Measurements from ENCODE around the gene ARMC9.

GRCh38 chr2:231189571-231190495 is 8.6 kb upstream of the ARMC9 start:
- TF ChIP-seq, protein P1, sequence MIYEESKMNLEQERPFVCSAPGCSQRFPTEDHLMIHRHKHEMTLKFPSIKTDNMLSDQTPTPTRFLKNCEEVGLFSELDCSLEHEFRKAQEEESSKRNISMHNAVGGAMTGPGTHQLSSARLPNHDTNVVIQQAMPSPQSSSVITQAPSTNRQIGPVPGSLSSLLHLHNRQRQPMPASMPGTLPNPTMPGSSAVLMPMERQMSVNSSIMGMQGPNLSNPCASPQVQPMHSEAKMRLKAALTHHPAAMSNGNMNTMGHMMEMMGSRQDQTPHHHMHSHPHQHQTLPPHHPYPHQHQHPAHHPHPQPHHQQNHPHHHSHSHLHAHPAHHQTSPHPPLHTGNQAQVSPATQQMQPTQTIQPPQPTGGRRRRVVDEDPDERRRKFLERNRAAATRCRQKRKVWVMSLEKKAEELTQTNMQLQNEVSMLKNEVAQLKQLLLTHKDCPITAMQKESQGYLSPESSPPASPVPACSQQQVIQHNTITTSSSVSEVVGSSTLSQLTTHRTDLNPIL (CRISPR knock-in tag; IDR thresholded peaks at IDR 0.05; ENCODE audit: low read depth) = no peak
- TF ChIP-seq BACH2 (CRISPR knock-in tag; IDR thresholded peaks at IDR 0.05; ENCODE audit: borderline replicate concordance) (no peak), ARNTL (CRISPR knock-in tag; IDR thresholded peaks at IDR 0.05; ENCODE audit: borderline replicate concordance, low read depth) (no peak), CSDC2 (CRISPR knock-in tag; IDR thresholded peaks at IDR 0.05) (no peak), PPARA (CRISPR knock-in tag; IDR thresholded peaks at IDR 0.05; ENCODE audit: borderline replicate concordance) (no peak), ZNF8 (CRISPR knock-in tag; IDR thresholded peaks at IDR 0.05) (no peak), GLIS3 (CRISPR knock-in tag; IDR thresholded peaks at IDR 0.05) (no peak), ZFP30 (CRISPR knock-in tag; IDR thresholded peaks at IDR 0.05) (no peak)
- TF ChIP-seq, protein P2, sequence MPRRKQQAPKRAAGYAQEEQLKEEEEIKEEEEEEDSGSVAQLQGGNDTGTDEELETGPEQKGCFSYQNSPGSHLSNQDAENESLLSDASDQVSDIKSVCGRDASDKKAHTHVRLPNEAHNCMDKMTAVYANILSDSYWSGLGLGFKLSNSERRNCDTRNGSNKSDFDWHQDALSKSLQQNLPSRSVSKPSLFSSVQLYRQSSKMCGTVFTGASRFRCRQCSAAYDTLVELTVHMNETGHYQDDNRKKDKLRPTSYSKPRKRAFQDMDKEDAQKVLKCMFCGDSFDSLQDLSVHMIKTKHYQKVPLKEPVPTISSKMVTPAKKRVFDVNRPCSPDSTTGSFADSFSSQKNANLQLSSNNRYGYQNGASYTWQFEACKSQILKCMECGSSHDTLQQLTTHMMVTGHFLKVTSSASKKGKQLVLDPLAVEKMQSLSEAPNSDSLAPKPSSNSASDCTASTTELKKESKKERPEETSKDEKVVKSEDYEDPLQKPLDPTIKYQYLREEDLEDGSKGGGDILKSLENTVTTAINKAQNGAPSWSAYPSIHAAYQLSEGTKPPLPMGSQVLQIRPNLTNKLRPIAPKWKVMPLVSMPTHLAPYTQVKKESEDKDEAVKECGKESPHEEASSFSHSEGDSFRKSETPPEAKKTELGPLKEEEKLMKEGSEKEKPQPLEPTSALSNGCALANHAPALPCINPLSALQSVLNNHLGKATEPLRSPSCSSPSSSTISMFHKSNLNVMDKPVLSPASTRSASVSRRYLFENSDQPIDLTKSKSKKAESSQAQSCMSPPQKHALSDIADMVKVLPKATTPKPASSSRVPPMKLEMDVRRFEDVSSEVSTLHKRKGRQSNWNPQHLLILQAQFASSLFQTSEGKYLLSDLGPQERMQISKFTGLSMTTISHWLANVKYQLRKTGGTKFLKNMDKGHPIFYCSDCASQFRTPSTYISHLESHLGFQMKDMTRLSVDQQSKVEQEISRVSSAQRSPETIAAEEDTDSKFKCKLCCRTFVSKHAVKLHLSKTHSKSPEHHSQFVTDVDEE (CRISPR knock-in tag; IDR thresholded peaks at IDR 0.05) = no peak
- TF ChIP-seq, protein P3, sequence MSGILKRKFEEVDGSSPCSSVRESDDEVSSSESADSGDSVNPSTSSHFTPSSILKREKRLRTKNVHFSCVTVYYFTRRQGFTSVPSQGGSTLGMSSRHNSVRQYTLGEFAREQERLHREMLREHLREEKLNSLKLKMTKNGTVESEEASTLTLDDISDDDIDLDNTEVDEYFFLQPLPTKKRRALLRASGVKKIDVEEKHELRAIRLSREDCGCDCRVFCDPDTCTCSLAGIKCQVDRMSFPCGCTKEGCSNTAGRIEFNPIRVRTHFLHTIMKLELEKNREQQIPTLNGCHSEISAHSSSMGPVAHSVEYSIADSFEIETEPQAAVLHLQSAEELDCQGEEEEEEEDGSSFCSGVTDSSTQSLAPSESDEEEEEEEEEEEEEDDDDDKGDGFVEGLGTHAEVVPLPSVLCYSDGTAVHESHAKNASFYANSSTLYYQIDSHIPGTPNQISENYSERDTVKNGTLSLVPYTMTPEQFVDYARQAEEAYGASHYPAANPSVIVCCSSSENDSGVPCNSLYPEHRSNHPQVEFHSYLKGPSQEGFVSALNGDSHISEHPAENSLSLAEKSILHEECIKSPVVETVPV (CRISPR knock-in tag; IDR thresholded peaks at IDR 0.05) = no peak
